H9 (cell line): ENCODE data around the gene GLIS2. TPM values are rescaled to one million over a fixed set of nuclear protein-coding genes. Genes with fewer than 3 reads are reported as not detected.

Experiments used
- DNase-seq: peaks from one replicate; pipeline ENCODE4 v3.0.0-alpha.2; 2017
- H2AFZ ChIP-seq: one replicate; pipeline ENCODE4 v1.6.1; 2013; ENCODE audit warnings: mild to moderate bottlenecking, low read length, control low read depth, moderate library complexity
- H2AK5ac ChIP-seq: 2 replicates; pipeline ENCODE4 v1.6.1; 2013; ENCODE audit warnings: low read length, control low read depth, mixed read lengths; ENCODE audit not compliant: insufficient read length
- H2BK120ac ChIP-seq: one replicate; pipeline ENCODE4 v1.6.1; 2013; ENCODE audit warnings: low read depth, mild to moderate bottlenecking, low read length, control low read depth, inconsistent platforms; ENCODE audit not compliant: poor library complexity, severe bottlenecking
- H2BK12ac ChIP-seq: 2 replicates; pipeline ENCODE4 v1.6.1; 2013; ENCODE audit warnings: low read length, control low read depth, mixed read lengths, low read depth; ENCODE audit not compliant: insufficient read length
- H2BK15ac ChIP-seq: 2 replicates; pipeline ENCODE4 v1.6.1; 2013; ENCODE audit warnings: low read depth, low read length, control low read depth
- H2BK20ac ChIP-seq: one replicate; pipeline ENCODE4 v1.6.1; 2013; ENCODE audit warnings: low read depth, mild to moderate bottlenecking, low read length, control low read depth, inconsistent platforms; ENCODE audit not compliant: poor library complexity, severe bottlenecking
- H2BK5ac ChIP-seq: 2 replicates; pipeline ENCODE4 v1.6.1; 2013; ENCODE audit warnings: low read length, control low read depth, mixed read lengths; ENCODE audit not compliant: insufficient read length
- H3K14ac ChIP-seq: 2 replicates; pipeline ENCODE4 v1.6.1; 2013; ENCODE audit warnings: low read length, control low read depth; ENCODE audit not compliant: insufficient read depth
- H3K18ac ChIP-seq: 2 replicates; pipeline ENCODE4 v1.6.1; 2013; ENCODE audit warnings: low read depth, mild to moderate bottlenecking, mixed read lengths, low read length, control low read depth; ENCODE audit not compliant: insufficient read length
- H3K23ac ChIP-seq: 2 replicates; pipeline ENCODE4 v1.6.1; 2013; ENCODE audit warnings: low read length, control low read depth, mixed read lengths, low read depth; ENCODE audit not compliant: insufficient read length
- H3K23me2 ChIP-seq: 2 replicates; pipeline ENCODE4 v1.6.1; 2013; ENCODE audit warnings: low read depth, mild to moderate bottlenecking, mixed read lengths, low read length, control low read depth; ENCODE audit not compliant: insufficient read length, poor library complexity, severe bottlenecking
- H3K27ac ChIP-seq: 2 replicates; pipeline ENCODE4 v1.5.1; 2013; ENCODE audit warnings: low read length, control low read depth, mixed read lengths, low read depth; ENCODE audit not compliant: insufficient read length
- H3K27me3 ChIP-seq: 2 replicates; pipeline ENCODE4 v1.6.1; 2013; ENCODE audit warnings: low read length, control low read depth, inconsistent platforms; ENCODE audit not compliant: insufficient read depth
- H3K4ac ChIP-seq: 2 replicates; pipeline ENCODE4 v1.6.1; 2013; ENCODE audit warnings: low read depth, mild to moderate bottlenecking, control low read depth, inconsistent platforms, low read length, moderate library complexity
- H3K4me1 ChIP-seq: 2 replicates; pipeline ENCODE4 v1.6.1; 2013; ENCODE audit warnings: low read length, control low read depth, inconsistent platforms; ENCODE audit not compliant: insufficient read depth
- H3K4me2 ChIP-seq: 2 replicates; pipeline ENCODE4 v1.6.1; 2013; ENCODE audit warnings: low read length, control low read depth, mixed read lengths; ENCODE audit not compliant: insufficient read length, insufficient read depth
- H3K56ac ChIP-seq: 2 replicates; pipeline ENCODE4 v1.6.1; 2013; ENCODE audit warnings: low read depth, mild to moderate bottlenecking, mixed read lengths, low read length, control low read depth; ENCODE audit not compliant: insufficient read length
- H3K79me1 ChIP-seq: 2 replicates; pipeline ENCODE4 v1.6.1; 2013; ENCODE audit warnings: low read depth, mild to moderate bottlenecking, moderate library complexity, low read length, control low read depth, inconsistent platforms; ENCODE audit not compliant: insufficient read depth, poor library complexity, severe bottlenecking
- H3K79me2 ChIP-seq: 2 replicates; pipeline ENCODE4 v1.6.1; 2013; ENCODE audit warnings: low read length, control low read depth, inconsistent platforms; ENCODE audit not compliant: insufficient read depth
- H3K9ac ChIP-seq: 2 replicates; pipeline ENCODE4 v1.6.1; 2013; ENCODE audit warnings: low read length, control low read depth, mixed read lengths; ENCODE audit not compliant: insufficient read length; ENCODE audit errors: extremely low read depth
- H3K9me3 ChIP-seq: one replicate; pipeline ENCODE4 v1.6.1; 2013; ENCODE audit warnings: low read depth, low read length, inconsistent platforms; ENCODE audit not compliant: control insufficient read depth
- H3T11ph ChIP-seq: one replicate; pipeline ENCODE4 v1.6.1; 2013; ENCODE audit warnings: mild to moderate bottlenecking, low read length, control low read depth, inconsistent platforms
- H4K20me1 ChIP-seq: one replicate; pipeline ENCODE4 v1.6.1; 2013; ENCODE audit not compliant: control insufficient read depth, insufficient read length, insufficient read depth
- H4K5ac ChIP-seq: 2 replicates; pipeline ENCODE4 v1.6.1; 2013; ENCODE audit warnings: low read depth, mild to moderate bottlenecking, mixed read lengths, low read length, control low read depth; ENCODE audit not compliant: insufficient read length
- H4K8ac ChIP-seq: replicated peaks from 2 replicates; pipeline ENCODE4 v1.6.1; 2013; ENCODE audit warnings: low read length, control low read depth, mixed read lengths, low read depth; ENCODE audit not compliant: insufficient read length
- H4K91ac ChIP-seq: 2 replicates; pipeline ENCODE4 v1.6.1; 2013; ENCODE audit warnings: low read depth, mild to moderate bottlenecking, moderate library complexity, mixed read lengths, low read length, control low read depth; ENCODE audit not compliant: insufficient read length
- H3K27ac Mint-ChIP-seq, 3 experiments: 2 replicates in 2 of 3; 3 replicates in 1 of 3; pipeline ENCODE4 v1.8.0; 2020 to 2021; ENCODE audit warnings: mixed read lengths in 3 of 3, mild to moderate bottlenecking in 1 of 3, moderate library complexity in 1 of 3
- H3K27me3 Mint-ChIP-seq: 2 replicates; pipeline ENCODE4 v1.8.0; 2021; ENCODE audit warnings: low read depth, mild to moderate bottlenecking, moderate library complexity, mixed read lengths
- H3K36me3 Mint-ChIP-seq, 3 experiments: 2 replicates in 2 of 3; 3 replicates in 1 of 3; pipeline ENCODE4 v1.8.0; 2020 to 2021; ENCODE audit warnings: low read depth in 3 of 3, mixed read lengths in 3 of 3; ENCODE audit not compliant: insufficient read depth in 1 of 3
- H3K4me1 Mint-ChIP-seq, 2 experiments: 2 replicates each; pipeline ENCODE4 v1.8.0; 2020; ENCODE audit warnings: mixed read lengths in 2 of 2
- H3K4me3 Mint-ChIP-seq, 2 experiments: 2 replicates in 1 of 2; 3 replicates in 1 of 2; pipeline ENCODE4 v1.8.0; 2020 to 2021; ENCODE audit warnings: mild to moderate bottlenecking in 2 of 2, mixed read lengths in 2 of 2, moderate library complexity in 1 of 2
- H3K9me3 Mint-ChIP-seq, 2 experiments: 2 replicates in 1 of 2; 3 replicates in 1 of 2; pipeline ENCODE4 v1.8.0; 2020; ENCODE audit warnings: mild to moderate bottlenecking in 2 of 2, mixed read lengths in 2 of 2, moderate library complexity in 1 of 2
- CTCF ChIP-seq: fragments of 200-600 bp; sonication (generic); conservative IDR thresholded peaks from 3 replicates; pipeline ENCODE4 v1.8.0; 2021; ENCODE audit warnings: antibody characterized with exemption, mild to moderate bottlenecking
- WGBS: extraction: QIAGEN DNeasy Blood & Tissue Kit; methylation state at CpG from one replicate; pipeline ENCODE4 v1.1.7; 2013; ENCODE audit warnings: missing lambda C conversion rate, low lambda C conversion rate, mixed read lengths; ENCODE audit not compliant: insufficient read length; ENCODE audit errors: extremely low coverage; 5-methylcytosine and 5-hydroxymethylcytosine counted together
- total RNA-seq: library from RNA; stranded (reverse); gene quantifications from 2 replicates; pipeline ENCODE4 v1.2.1, GENCODE V29; 2021

Gene GLIS2
- total RNA-seq, 1 experiment from 2014 or later, result 14.3 TPM

- H3K18ac ChIP-seq, result no peak overlapping the region
- H3K4me3 Mint-ChIP-seq, result no peak overlapping the region
- no peak overlapping the region for H2BK5ac ChIP-seq
- H4K5ac ChIP-seq, result no peak overlapping the region
- no peaks in the 10 kb centered on the region for H3K79me2 ChIP-seq
- H3K4me2 ChIP-seq, result no peak overlapping the region
- no peak overlapping the region for H3K27ac Mint-ChIP-seq
- H3K23me2 ChIP-seq, result peaks cover 1% of the 10 kb centered on the region
- no peak overlapping the region for H2AK5ac ChIP-seq
- H3K27me3 Mint-ChIP-seq, result no peaks in the 10 kb centered on the region
- H4K20me1 ChIP-seq, result no peaks in the 10 kb centered on the region
- no peak for DNase-seq
- no peak overlapping the region for H4K8ac ChIP-seq
- no peaks in the 10 kb centered on the region for H3K4me1 Mint-ChIP-seq
- H3K27ac ChIP-seq, result no peak overlapping the region
- H2BK12ac ChIP-seq, result no peak overlapping the region
- no peaks in the 10 kb centered on the region for H3K79me1 ChIP-seq
- no peak for TF ChIP-seq CTCF
- no peak overlapping the region for H2BK120ac ChIP-seq
- WGBS, result no CpG with 5 or more reads among the region's 37 CpGs
- H2BK15ac ChIP-seq, result no peak overlapping the region
- no peak overlapping the region for H2AFZ ChIP-seq
- no peaks in the 10 kb centered on the region for H3K9me3 ChIP-seq
- H3K4me1 ChIP-seq, result no peaks in the 10 kb centered on the region
- no peak overlapping the region for H2BK20ac ChIP-seq
- no peak overlapping the region for H3K4ac ChIP-seq
- H4K91ac ChIP-seq, result no peak overlapping the region
- H3K9me3 Mint-ChIP-seq, result no peaks in the 10 kb centered on the region
- no peak overlapping the region for H3K56ac ChIP-seq
- H3K9ac ChIP-seq, result no peak overlapping the region
- H3T11ph ChIP-seq, result no peak overlapping the region
- H3K27me3 ChIP-seq, result no peaks in the 10 kb centered on the region
- H3K14ac ChIP-seq, result no peak overlapping the region
- H3K23ac ChIP-seq, result no peak overlapping the region
- no peaks in the 10 kb centered on the region; a peak in 1 of 7 replicates for H3K36me3 Mint-ChIP-seq
These were observed 48.5 kb downstream of the GLIS2 start for GRCh38 chr16:4364196-4365013.
